GM23338 (cell line): ENCODE measurements around the gene LAMC2. TPM values are rescaled to one million over a fixed set of nuclear protein-coding genes. Genes with fewer than 3 reads are reported as not detected.

Experiments
- ATAC-seq: fragments of 200-7000 bp; cut with Tn5 transposase; 3 replicates; pipeline ENCODE4 v1.9.1; 2020
- DNase-seq: peaks from one replicate; pipeline ENCODE4 v3.0.0-alpha.2; 2015; ENCODE audit warnings: low spot score
- H2AFZ ChIP-seq: fragments of 200-600 bp; sonication (generic); 2 replicates; pipeline ENCODE4 v1.8.0; 2016; ENCODE audit warnings: antibody characterized with exemption, mild to moderate bottlenecking, moderate library complexity
- H3F3A ChIP-seq: fragments of 200-600 bp; sonication (generic); replicated peaks from 2 replicates; pipeline ENCODE4 v1.8.0; 2017; ENCODE audit warnings: antibody characterized with exemption, mixed run types, low read depth
- H3K27ac ChIP-seq: fragments of 200-600 bp; sonication (generic); 2 replicates; pipeline ENCODE4 v1.6.1; 2016; ENCODE audit warnings: low read depth
- H3K27me3 ChIP-seq: fragments of 200-600 bp; sonication (generic); 2 replicates; pipeline ENCODE4 v1.8.0; 2016; ENCODE audit warnings: mild to moderate bottlenecking, mixed run types, moderate library complexity; ENCODE audit not compliant: insufficient read depth
- H3K36me3 ChIP-seq: fragments of 200-600 bp; sonication (generic); 2 replicates; pipeline ENCODE4 v1.8.0; 2016; ENCODE audit warnings: mild to moderate bottlenecking; ENCODE audit not compliant: insufficient read depth
- H3K4me1 ChIP-seq: fragments of 200-600 bp; sonication (generic); 2 replicates; pipeline ENCODE4 v1.8.0; 2016; ENCODE audit warnings: mild to moderate bottlenecking, moderate library complexity; ENCODE audit not compliant: insufficient read depth
- H3K4me2 ChIP-seq: fragments of 200-600 bp; sonication (generic); 2 replicates; pipeline ENCODE4 v1.7.1; 2017; ENCODE audit warnings: mixed run types
- H3K4me3 ChIP-seq: fragments of 200-600 bp; sonication (generic); 2 replicates; pipeline ENCODE4 v1.6.1; 2016; ENCODE audit warnings: mixed run types
- H3K79me2 ChIP-seq: fragments of 200-600 bp; sonication (generic); replicated peaks from 2 replicates; pipeline ENCODE4 v1.8.0; 2017; ENCODE audit warnings: mild to moderate bottlenecking; ENCODE audit not compliant: insufficient read depth
- H3K9me2 ChIP-seq: fragments of 200-600 bp; sonication (generic); 2 replicates; pipeline ENCODE4 v1.8.0; 2017; ENCODE audit not compliant: insufficient read depth
- H4K20me1 ChIP-seq: fragments of 200-600 bp; sonication (generic); replicated peaks from 2 replicates; pipeline ENCODE4 v1.8.0; 2017; ENCODE audit warnings: mild to moderate bottlenecking; ENCODE audit not compliant: insufficient read depth
- H3K27ac Mint-ChIP-seq: 2 replicates; pipeline ENCODE4 v1.8.0; 2020; ENCODE audit warnings: inconsistent platforms, mild to moderate bottlenecking, moderate library complexity, mixed read lengths
- H3K27me3 Mint-ChIP-seq: 3 replicates; pipeline ENCODE4 v1.8.0; 2022; ENCODE audit warnings: low read depth, mild to moderate bottlenecking, moderate library complexity, mixed read lengths, inconsistent platforms; ENCODE audit not compliant: insufficient read depth, poor library complexity
- H3K36me3 Mint-ChIP-seq: 3 replicates; pipeline ENCODE4 v1.8.0; 2021; ENCODE audit warnings: low read depth, mild to moderate bottlenecking, inconsistent platforms, moderate library complexity, mixed read lengths
- H3K4me1 Mint-ChIP-seq: 3 replicates; pipeline ENCODE4 v1.8.0; 2020; ENCODE audit warnings: mild to moderate bottlenecking, inconsistent platforms, mixed read lengths
- H3K4me3 Mint-ChIP-seq: 3 replicates; pipeline ENCODE4 v1.8.0; 2021; ENCODE audit warnings: moderate library complexity, mild to moderate bottlenecking, inconsistent platforms, mixed read lengths
- H3K9me3 Mint-ChIP-seq: 3 replicates; pipeline ENCODE4 v1.8.0; 2020; ENCODE audit warnings: moderate library complexity, mild to moderate bottlenecking, inconsistent platforms, mixed read lengths
- CREB1 ChIP-seq: fragments of 250-450 bp; sonication (Bioruptor Pico); IDR thresholded peaks from 2 replicates; pipeline ENCODE4 v1.5.0; 2020; ENCODE audit warnings: low read depth, mild to moderate bottlenecking, moderate library complexity
- EZH2 ChIP-seq: fragments of 200-600 bp; sonication (generic); IDR thresholded peaks from one replicate; pipeline ENCODE4 v1.8.0; 2017; ENCODE audit warnings: antibody characterized with exemption, mild to moderate bottlenecking, low read depth; ENCODE audit not compliant: unreplicated experiment
- JUNB ChIP-seq: IDR thresholded peaks from one replicate; pipeline ENCODE4 v1.6.1; 2016; ENCODE audit warnings: antibody characterized with exemption; ENCODE audit not compliant: unreplicated experiment
- NANOG ChIP-seq: IDR thresholded peaks from 2 replicates; pipeline ENCODE4 v1.6.1; 2016; ENCODE audit warnings: antibody characterized with exemption, borderline replicate concordance
- POLR2AphosphoS5 ChIP-seq: IDR thresholded peaks from 2 replicates; pipeline ENCODE4 v1.6.1; 2016; ENCODE audit warnings: antibody characterized with exemption, low read depth
- STAT1 ChIP-seq: IDR thresholded peaks from one replicate; pipeline ENCODE4 v1.6.1; 2016; ENCODE audit warnings: antibody characterized with exemption; ENCODE audit not compliant: unreplicated experiment
- ZNF114 ChIP-seq: fragments of 250-450 bp; sonication (Bioruptor Pico); IDR thresholded peaks from 2 replicates; pipeline ENCODE4 v1.5.0; 2020; ENCODE audit warnings: mild to moderate bottlenecking, moderate library complexity
- polyA plus RNA-seq: library from polyadenylated mRNA; unstranded; fragments of >200 nt; fragmentation: Nextera tagmentation; extraction: Ambion mirVana; gene quantifications from 2 replicates; pipeline ENCODE4 v1.2.1, GENCODE V29; 2016
- total RNA-seq: library from RNA; depleted of rRNA; stranded (reverse); fragments of >200 nt; shearing (Covaris generic); gene quantifications from 2 replicates; pipeline ENCODE4 v1.2.3, GENCODE V29; 2014
- TF ChIP-seq, protein P1 (sequence below): fragments of 250-450 bp; sonication (Bioruptor Pico); IDR thresholded peaks from 2 replicates; pipeline ENCODE4 v1.5.0; 2020; ENCODE audit warnings: mild to moderate bottlenecking, moderate library complexity
- TF ChIP-seq, protein P2 (sequence below): IDR thresholded peaks from 2 replicates; pipeline ENCODE4 v1.6.1; 2016; ENCODE audit warnings: antibody characterized with exemption

LAMC2 gene
- total and polyA plus RNA-seq, 2 experiments from 2014 or later, result 4.3 to 19.5 TPM

- TF ChIP-seq, protein P1, sequence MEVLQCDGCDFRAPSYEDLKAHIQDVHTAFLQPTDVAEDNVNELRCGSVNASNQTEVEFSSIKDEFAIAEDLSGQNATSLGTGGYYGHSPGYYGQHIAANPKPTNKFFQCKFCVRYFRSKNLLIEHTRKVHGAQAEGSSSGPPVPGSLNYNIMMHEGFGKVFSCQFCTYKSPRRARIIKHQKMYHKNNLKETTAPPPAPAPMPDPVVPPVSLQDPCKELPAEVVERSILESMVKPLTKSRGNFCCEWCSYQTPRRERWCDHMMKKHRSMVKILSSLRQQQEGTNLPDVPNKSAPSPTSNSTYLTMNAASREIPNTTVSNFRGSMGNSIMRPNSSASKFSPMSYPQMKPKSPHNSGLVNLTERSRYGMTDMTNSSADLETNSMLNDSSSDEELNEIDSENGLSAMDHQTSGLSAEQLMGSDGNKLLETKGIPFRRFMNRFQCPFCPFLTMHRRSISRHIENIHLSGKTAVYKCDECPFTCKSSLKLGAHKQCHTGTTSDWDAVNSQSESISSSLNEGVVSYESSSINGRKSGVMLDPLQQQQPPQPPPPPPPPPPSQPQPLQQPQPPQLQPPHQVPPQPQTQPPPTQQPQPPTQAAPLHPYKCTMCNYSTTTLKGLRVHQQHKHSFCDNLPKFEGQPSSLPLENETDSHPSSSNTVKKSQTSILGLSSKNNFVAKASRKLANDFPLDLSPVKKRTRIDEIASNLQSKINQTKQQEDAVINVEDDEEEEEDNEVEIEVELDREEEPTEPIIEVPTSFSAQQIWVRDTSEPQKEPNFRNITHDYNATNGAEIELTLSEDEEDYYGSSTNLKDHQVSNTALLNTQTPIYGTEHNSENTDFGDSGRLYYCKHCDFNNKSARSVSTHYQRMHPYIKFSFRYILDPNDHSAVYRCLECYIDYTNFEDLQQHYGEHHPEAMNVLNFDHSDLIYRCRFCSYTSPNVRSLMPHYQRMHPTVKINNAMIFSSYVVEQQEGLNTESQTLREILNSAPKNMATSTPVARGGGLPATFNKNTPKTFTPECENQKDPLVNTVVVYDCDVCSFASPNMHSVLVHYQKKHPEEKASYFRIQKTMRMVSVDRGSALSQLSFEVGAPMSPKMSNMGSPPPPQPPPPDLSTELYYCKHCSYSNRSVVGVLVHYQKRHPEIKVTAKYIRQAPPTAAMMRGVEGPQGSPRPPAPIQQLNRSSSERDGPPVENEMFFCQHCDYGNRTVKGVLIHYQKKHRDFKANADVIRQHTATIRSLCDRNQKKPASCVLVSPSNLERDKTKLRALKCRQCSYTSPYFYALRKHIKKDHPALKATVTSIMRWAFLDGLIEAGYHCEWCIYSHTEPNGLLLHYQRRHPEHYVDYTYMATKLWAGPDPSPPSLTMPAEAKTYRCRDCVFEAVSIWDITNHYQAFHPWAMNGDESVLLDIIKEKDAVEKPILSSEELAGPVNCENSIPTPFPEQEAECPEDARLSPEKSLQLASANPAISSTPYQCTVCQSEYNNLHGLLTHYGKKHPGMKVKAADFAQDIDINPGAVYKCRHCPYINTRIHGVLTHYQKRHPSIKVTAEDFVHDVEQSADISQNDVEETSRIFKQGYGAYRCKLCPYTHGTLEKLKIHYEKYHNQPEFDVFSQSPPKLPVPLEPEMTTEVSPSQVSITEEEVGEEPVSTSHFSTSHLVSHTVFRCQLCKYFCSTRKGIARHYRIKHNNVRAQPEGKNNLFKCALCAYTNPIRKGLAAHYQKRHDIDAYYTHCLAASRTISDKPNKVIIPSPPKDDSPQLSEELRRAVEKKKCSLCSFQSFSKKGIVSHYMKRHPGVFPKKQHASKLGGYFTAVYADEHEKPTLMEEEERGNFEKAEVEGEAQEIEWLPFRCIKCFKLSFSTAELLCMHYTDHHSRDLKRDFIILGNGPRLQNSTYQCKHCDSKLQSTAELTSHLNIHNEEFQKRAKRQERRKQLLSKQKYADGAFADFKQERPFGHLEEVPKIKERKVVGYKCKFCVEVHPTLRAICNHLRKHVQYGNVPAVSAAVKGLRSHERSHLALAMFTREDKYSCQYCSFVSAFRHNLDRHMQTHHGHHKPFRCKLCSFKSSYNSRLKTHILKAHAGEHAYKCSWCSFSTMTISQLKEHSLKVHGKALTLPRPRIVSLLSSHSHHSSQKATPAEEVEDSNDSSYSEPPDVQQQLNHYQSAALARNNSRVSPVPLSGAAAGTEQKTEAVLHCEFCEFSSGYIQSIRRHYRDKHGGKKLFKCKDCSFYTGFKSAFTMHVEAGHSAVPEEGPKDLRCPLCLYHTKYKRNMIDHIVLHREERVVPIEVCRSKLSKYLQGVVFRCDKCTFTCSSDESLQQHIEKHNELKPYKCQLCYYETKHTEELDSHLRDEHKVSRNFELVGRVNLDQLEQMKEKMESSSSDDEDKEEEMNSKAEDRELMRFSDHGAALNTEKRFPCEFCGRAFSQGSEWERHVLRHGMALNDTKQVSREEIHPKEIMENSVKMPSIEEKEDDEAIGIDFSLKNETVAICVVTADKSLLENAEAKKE (CRISPR knock-in tag), result no peak
- no peak for TF ChIP-seq ZNF114 (CRISPR knock-in tag)
- no peak for TF ChIP-seq POLR2AphosphoS5
- TF ChIP-seq STAT1, result no peak
- no peak for TF ChIP-seq EZH2
- no peak for TF ChIP-seq NANOG
- TF ChIP-seq CREB1 (CRISPR knock-in tag), result no peak
- TF ChIP-seq, protein P2, sequence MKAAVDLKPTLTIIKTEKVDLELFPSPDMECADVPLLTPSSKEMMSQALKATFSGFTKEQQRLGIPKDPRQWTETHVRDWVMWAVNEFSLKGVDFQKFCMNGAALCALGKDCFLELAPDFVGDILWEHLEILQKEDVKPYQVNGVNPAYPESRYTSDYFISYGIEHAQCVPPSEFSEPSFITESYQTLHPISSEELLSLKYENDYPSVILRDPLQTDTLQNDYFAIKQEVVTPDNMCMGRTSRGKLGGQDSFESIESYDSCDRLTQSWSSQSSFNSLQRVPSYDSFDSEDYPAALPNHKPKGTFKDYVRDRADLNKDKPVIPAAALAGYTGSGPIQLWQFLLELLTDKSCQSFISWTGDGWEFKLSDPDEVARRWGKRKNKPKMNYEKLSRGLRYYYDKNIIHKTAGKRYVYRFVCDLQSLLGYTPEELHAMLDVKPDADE, result no peak
- TF ChIP-seq JUNB, result no peak
Observed at GRCh38 chr1:183186841-183187240, 777 bp downstream of the LAMC2 start (continued).

- H3K4me2 ChIP-seq, result no peak overlapping the region
- H3K79me2 ChIP-seq, result peaks cover 5% of the 10 kb centered on the region; the same call in 1 of the 2 replicates
- no peak overlapping the region for H3K4me3 ChIP-seq
- peaks cover 17% of the 10 kb centered on the region for H3K4me1 ChIP-seq
- Mint-ChIP-seq H3K27me3 (peaks cover 3% of the 10 kb centered on the region), H3K4me1 (peaks cover 19% of the 10 kb centered on the region), H3K27ac (no peak overlapping the region), H3K9me3 (no peaks in the 10 kb centered on the region), H3K36me3 (no peaks in the 10 kb centered on the region), H3K4me3 (no peak overlapping the region)
- no peaks in the 10 kb centered on the region for H4K20me1 ChIP-seq
- no peak overlapping the region for H2AFZ ChIP-seq
- H3F3A ChIP-seq, result no peaks in the 10 kb centered on the region; the same call in 1 of the 2 replicates
- no peak for ATAC-seq
- DNase-seq, result no peak
- H3K27ac ChIP-seq, result no peak overlapping the region
- no peaks in the 10 kb centered on the region for H3K36me3 ChIP-seq
- no peaks in the 10 kb centered on the region for H3K27me3 ChIP-seq
- no peaks in the 10 kb centered on the region for H3K9me2 ChIP-seq
- TF ChIP-seq, protein P1 (CRISPR knock-in tag), result no peak
- TF ChIP-seq JUNB, result no peak
Observed at GRCh38 chr1:183188240-183188639, 2.2 kb downstream of the LAMC2 start.
